ENCODE measurements around the gene C3orf38.

GRCh38 chr3:88114878-88115549 lies 34.7 kb upstream of the C3orf38 start:
- TF ChIP-seq CTCF (IDR thresholded peaks at IDR 0.05; ENCODE audit: low read length) (no peak), EZH2 (IDR thresholded peaks at IDR 0.05; ENCODE audit: borderline replicate concordance, low read length) (no peak)

Measured in OCI-LY1 (cell line).